Ishikawa (cell line): ENCODE measurements around the gene SLC22A17.

Experiments
- CEBPB ChIP-seq: IDR thresholded peaks from 2 replicates; pipeline ENCODE4 v1.6.1; 2012
- CREB1 ChIP-seq: IDR thresholded peaks from 2 replicates; pipeline ENCODE4 v1.6.1; 2012; ENCODE audit warnings: low read depth
- EGR1 ChIP-seq: IDR thresholded peaks from 2 replicates; pipeline ENCODE4 v1.6.1; 2012
- EP300 ChIP-seq: IDR thresholded peaks from 2 replicates; pipeline ENCODE4 v1.6.1; 2012; ENCODE audit warnings: borderline replicate concordance
- FOXM1 ChIP-seq: IDR thresholded peaks from 2 replicates; pipeline ENCODE4 v1.6.1; 2012; ENCODE audit warnings: low read depth, borderline replicate concordance
- NFIC ChIP-seq: IDR thresholded peaks from 2 replicates; pipeline ENCODE4 v1.6.1; 2012
- RAD21 ChIP-seq: IDR thresholded peaks from 2 replicates; pipeline ENCODE4 v1.6.1; 2012; ENCODE audit warnings: low read depth
- TAF1 ChIP-seq: IDR thresholded peaks from 2 replicates; pipeline ENCODE4 v1.6.1; 2012; ENCODE audit warnings: low read depth, mild to moderate bottlenecking
- TCF12 ChIP-seq: IDR thresholded peaks from 2 replicates; pipeline ENCODE4 v1.6.1; 2012; ENCODE audit warnings: low read depth
- TEAD4 ChIP-seq: IDR thresholded peaks from 2 replicates; pipeline ENCODE4 v1.6.1; 2012
- YY1 ChIP-seq: IDR thresholded peaks from 2 replicates; pipeline ENCODE4 v1.6.1; 2012; ENCODE audit warnings: low read depth
- ZBTB7A ChIP-seq: IDR thresholded peaks from 2 replicates; pipeline ENCODE4 v1.6.1; 2012; ENCODE audit warnings: low read depth
- TF ChIP-seq, protein P1 (sequence below): IDR thresholded peaks from 2 replicates; pipeline ENCODE4 v1.6.1; 2012
- TF ChIP-seq, protein P2 (sequence below): IDR thresholded peaks from 2 replicates; pipeline ENCODE4 v1.6.1; 2012
- TF ChIP-seq, protein P3 (sequence below): IDR thresholded peaks from 2 replicates; pipeline ENCODE4 v1.6.1; 2012; ENCODE audit warnings: low read depth, mild to moderate bottlenecking

The SLC22A17 gene

DNA sequence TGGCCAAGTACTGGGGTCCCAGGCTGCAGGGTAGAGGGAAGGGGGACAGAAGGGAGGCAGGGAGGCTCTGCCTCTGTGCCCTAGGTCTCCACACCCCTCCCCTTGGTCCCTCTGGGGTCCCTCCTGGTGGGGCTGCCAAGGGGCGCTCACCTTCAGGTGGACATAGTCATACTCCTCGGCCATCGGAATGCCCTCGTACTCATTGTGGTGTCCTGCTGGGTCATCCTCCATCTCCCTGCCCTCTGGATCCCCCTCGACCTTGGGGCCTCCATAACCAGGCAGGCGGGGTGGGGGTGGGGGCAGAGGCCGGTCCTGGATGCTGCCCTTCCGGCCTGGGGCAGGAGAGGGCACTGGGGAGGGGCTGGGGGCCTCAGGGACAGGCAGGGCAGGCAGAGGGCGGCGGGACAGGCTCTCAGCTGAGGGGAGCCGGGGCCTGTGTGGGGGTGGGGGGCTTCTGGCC lies 6.5 kb upstream of the SLC22A17 start:
- TF ChIP-seq RAD21 (no peak), TCF12 (no peak), TEAD4 (no peak), CEBPB (no peak), YY1 (no peak), ZBTB7A (no peak), EP300 (no peak), FOXM1 (no peak), EGR1 (no peak), CREB1 (no peak), TAF1 (no peak), NFIC (no peak)
- TF ChIP-seq, protein P1, sequence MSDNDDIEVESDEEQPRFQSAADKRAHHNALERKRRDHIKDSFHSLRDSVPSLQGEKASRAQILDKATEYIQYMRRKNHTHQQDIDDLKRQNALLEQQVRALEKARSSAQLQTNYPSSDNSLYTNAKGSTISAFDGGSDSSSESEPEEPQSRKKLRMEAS, result no peak
- TF ChIP-seq, protein P2, sequence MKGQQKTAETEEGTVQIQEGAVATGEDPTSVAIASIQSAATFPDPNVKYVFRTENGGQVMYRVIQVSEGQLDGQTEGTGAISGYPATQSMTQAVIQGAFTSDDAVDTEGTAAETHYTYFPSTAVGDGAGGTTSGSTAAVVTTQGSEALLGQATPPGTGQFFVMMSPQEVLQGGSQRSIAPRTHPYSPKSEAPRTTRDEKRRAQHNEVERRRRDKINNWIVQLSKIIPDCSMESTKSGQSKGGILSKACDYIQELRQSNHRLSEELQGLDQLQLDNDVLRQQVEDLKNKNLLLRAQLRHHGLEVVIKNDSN, result no peak
- TF ChIP-seq, protein P3, sequence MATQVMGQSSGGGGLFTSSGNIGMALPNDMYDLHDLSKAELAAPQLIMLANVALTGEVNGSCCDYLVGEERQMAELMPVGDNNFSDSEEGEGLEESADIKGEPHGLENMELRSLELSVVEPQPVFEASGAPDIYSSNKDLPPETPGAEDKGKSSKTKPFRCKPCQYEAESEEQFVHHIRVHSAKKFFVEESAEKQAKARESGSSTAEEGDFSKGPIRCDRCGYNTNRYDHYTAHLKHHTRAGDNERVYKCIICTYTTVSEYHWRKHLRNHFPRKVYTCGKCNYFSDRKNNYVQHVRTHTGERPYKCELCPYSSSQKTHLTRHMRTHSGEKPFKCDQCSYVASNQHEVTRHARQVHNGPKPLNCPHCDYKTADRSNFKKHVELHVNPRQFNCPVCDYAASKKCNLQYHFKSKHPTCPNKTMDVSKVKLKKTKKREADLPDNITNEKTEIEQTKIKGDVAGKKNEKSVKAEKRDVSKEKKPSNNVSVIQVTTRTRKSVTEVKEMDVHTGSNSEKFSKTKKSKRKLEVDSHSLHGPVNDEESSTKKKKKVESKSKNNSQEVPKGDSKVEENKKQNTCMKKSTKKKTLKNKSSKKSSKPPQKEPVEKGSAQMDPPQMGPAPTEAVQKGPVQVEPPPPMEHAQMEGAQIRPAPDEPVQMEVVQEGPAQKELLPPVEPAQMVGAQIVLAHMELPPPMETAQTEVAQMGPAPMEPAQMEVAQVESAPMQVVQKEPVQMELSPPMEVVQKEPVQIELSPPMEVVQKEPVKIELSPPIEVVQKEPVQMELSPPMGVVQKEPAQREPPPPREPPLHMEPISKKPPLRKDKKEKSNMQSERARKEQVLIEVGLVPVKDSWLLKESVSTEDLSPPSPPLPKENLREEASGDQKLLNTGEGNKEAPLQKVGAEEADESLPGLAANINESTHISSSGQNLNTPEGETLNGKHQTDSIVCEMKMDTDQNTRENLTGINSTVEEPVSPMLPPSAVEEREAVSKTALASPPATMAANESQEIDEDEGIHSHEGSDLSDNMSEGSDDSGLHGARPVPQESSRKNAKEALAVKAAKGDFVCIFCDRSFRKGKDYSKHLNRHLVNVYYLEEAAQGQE, result no peak

DNA sequence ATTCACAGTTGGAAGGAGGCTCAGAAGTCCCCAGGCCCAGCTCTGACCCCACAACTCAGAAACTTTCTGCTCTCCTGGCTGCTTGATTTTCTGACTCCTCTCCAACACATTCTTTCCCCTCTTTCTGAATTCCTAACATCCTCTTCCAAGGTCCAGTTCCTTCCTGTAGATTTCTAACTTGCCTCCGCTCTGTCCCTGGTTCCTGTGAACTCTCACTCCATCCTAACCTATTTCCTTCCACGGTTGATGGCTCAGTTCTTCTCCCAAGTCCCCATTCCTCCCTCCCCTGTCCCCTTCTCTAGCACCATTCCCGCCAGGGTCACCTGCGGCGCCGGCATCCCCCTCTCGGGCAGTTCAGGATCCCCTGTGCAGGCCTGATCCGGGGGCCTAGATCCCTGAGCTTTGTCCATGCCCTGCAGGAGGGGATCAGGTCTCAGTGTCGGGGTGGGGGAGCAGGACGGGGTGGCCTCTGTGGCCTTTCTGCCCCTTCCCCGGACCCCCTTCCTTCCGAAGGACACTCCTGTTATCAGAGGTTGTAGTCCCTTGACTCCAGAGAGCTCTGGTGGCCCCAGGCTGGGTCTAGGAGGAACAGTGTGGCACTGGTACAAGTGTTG lies 6.0 kb upstream of the SLC22A17 start:
- TF ChIP-seq FOXM1 (no peak), TEAD4 (no peak), TCF12 (no peak), ZBTB7A (no peak), YY1 (no peak), EP300 (no peak), CEBPB (no peak), CREB1 (no peak)
- TF ChIP-seq, protein P2, result no peak

DNA sequence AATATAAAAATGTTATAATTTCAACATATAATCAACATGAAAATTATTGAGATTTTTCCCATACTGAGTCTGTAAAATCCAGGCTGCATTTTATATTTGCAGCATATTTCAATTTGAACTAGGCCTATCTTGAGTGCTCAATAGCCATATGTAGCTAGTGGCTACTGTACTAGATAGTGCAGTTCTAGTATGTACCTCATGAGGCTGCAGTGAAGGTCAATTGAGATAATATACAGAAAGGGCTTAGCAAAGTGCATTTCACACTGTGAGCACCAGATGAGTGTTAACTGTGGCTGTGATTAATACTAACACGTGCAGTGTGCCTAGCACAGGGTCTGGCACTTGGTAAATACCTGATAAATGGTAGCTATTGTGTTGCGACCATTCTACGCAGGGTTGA lies 5.4 kb upstream of the SLC22A17 start:
- no peak for TF ChIP-seq EP300
- TF ChIP-seq CREB1, result no peak
- TF ChIP-seq, protein P1, result no peak
- no peak for TF ChIP-seq TEAD4
- no peak for TF ChIP-seq TAF1
- TF ChIP-seq, protein P2, result no peak
- TF ChIP-seq FOXM1, result no peak
- no peak for TF ChIP-seq YY1
- TF ChIP-seq TCF12, result no peak
- no peak for TF ChIP-seq CEBPB
- no peak for TF ChIP-seq ZBTB7A
- TF ChIP-seq EGR1, result no peak
- no peak for TF ChIP-seq NFIC

DNA sequence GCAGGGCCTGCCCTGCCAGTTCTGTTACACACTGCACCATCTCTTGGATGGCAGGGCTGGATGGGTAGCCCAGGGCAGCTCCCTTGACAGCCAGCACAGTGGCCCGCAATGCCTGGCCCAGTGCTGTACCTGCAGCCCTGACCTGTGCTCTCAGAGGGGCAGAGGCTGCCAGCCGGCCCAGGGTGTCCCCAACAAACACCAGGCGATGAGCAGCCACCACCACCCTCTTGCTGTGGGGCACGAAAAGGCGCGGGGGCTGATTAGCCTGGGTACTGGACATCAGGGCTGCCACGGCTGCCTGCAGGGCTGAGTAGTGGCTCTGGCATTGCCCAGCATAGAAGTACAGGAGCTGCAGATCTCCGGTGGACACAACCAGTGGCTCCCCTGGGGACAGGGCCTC lies 4.6 kb upstream of the SLC22A17 start:
- TF ChIP-seq YY1, result no peak
- TF ChIP-seq EGR1, result no peak
- TF ChIP-seq, protein P2, result no peak
- no peak for TF ChIP-seq EP300
- no peak for TF ChIP-seq TEAD4
- TF ChIP-seq, protein P1, result no peak
- no peak for TF ChIP-seq RAD21
- no peak for TF ChIP-seq NFIC
- TF ChIP-seq, protein P3, result no peak
- TF ChIP-seq TCF12, result no peak
- TF ChIP-seq CREB1, result no peak
- no peak for TF ChIP-seq TAF1
- TF ChIP-seq ZBTB7A, result no peak
- TF ChIP-seq FOXM1, result no peak

DNA sequence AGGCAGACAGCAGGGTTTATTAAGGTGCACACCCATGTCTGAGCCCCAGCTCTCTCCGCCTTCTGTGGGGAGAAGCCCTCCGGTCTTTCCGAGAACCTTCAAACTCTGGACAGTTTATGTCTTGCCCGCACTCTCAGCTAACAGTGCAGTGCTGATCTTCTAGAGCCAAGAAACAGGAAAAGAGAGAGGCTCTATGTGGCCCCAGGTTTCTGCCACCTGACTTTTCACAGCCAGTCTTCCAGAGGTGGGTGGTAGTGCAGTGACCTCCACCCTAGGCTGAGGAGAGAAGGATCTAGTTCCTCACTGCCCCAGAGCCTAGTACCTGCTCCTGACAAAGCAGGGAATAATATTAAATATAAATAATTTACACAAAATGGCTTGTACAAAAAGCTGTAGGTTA lies 4.0 kb upstream of the SLC22A17 start:
- TF ChIP-seq TEAD4, result no peak
- no peak for TF ChIP-seq NFIC
